DOHH2 (cell line): ENCODE results near the gene C8G.
A peak's percentile ranks its signal among the peaks of the same experiment; 100 is the strongest.

Source experiments
- H3F3A ChIP-seq: fragments of 200-600 bp; sonication (generic), shearing (Covaris generic); 2 replicates; pipeline ENCODE4 v1.6.0; 2016; ENCODE audit warnings: antibody characterized with exemption, mild to moderate bottlenecking; ENCODE audit not compliant: control insufficient read depth, insufficient read depth
- H3K27ac ChIP-seq: fragments of 200-600 bp; sonication (generic); 2 replicates; pipeline ENCODE4 v1.5.1; 2014; ENCODE audit warnings: low read depth, mild to moderate bottlenecking, low read length, moderate library complexity
- H3K27me3 ChIP-seq: fragments of 200-600 bp; sonication (generic); 2 replicates; pipeline ENCODE4 v1.6.1; 2014; ENCODE audit warnings: mild to moderate bottlenecking, low read length, mixed read lengths; ENCODE audit not compliant: control insufficient read depth
- H3K36me3 ChIP-seq: fragments of 200-600 bp; sonication (generic); 2 replicates; pipeline ENCODE4 v1.6.1; 2014; ENCODE audit warnings: mild to moderate bottlenecking, low read length, moderate library complexity, mixed read lengths; ENCODE audit not compliant: control insufficient read depth
- H3K4me1 ChIP-seq: fragments of 200-600 bp; sonication (generic); 2 replicates; pipeline ENCODE4 v1.6.1; 2014; ENCODE audit warnings: mild to moderate bottlenecking, low read length, mixed read lengths; ENCODE audit not compliant: control insufficient read depth
- H3K4me2 ChIP-seq: fragments of 200-600 bp; sonication (generic); 2 replicates; pipeline ENCODE4 v1.6.0; 2014; ENCODE audit warnings: mild to moderate bottlenecking, low read length, moderate library complexity
- H3K4me3 ChIP-seq: fragments of 200-600 bp; sonication (generic); 2 replicates; pipeline ENCODE4 v1.5.1; 2014; ENCODE audit warnings: mild to moderate bottlenecking, low read length, mixed read lengths
- H3K79me2 ChIP-seq: fragments of 200-600 bp; sonication (generic); 2 replicates; pipeline ENCODE4 v1.6.1; 2014; ENCODE audit warnings: mild to moderate bottlenecking, low read length, mixed read lengths; ENCODE audit not compliant: control insufficient read depth
- H3K9me2 ChIP-seq: fragments of 200-600 bp; sonication (generic); replicated peaks from 2 replicates; pipeline ENCODE4 v1.6.1; 2014; ENCODE audit warnings: mild to moderate bottlenecking, low read length, mixed read lengths; ENCODE audit not compliant: control insufficient read depth
- H3K9me3 ChIP-seq: fragments of 200-600 bp; sonication (generic); 2 replicates; pipeline ENCODE4 v1.6.1; 2014; ENCODE audit warnings: antibody characterized with exemption, low read length, mixed read lengths; ENCODE audit not compliant: control insufficient read depth, insufficient read depth
- H4K20me1 ChIP-seq: fragments of 200-600 bp; sonication (generic); 2 replicates; pipeline ENCODE4 v1.6.0; 2014; ENCODE audit warnings: low read depth, mild to moderate bottlenecking, antibody characterized with exemption, low read length, moderate library complexity; ENCODE audit not compliant: control insufficient read depth, insufficient read depth
- EZH2phosphoT487 ChIP-seq: fragments of 200-600 bp; sonication (generic); IDR thresholded peaks from 2 replicates; pipeline ENCODE4 v1.6.1; 2017; ENCODE audit warnings: borderline replicate concordance, mild to moderate bottlenecking, antibody characterized with exemption, low read length, moderate library complexity, mixed read lengths
- TF ChIP-seq, protein P1 (sequence below): fragments of 200-600 bp; sonication (generic); IDR thresholded peaks from one replicate; pipeline ENCODE4 v1.5.1; 2014; ENCODE audit warnings: antibody characterized with exemption, mild to moderate bottlenecking, low read depth, low read length; ENCODE audit not compliant: poor library complexity, severe bottlenecking

C8G gene

GRCh38 chr9:136995362-136995761 is 50.3 kb downstream of the C8G start:
- H3K9me3 ChIP-seq: no peaks in the 10 kb centered on the region
- no peaks in the 10 kb centered on the region for H3K9me2 ChIP-seq
- peaks cover 38% of the 10 kb centered on the region for H3K4me1 ChIP-seq
- no peaks in the 10 kb centered on the region for H3F3A ChIP-seq
- no peak overlapping the region for H3K4me2 ChIP-seq
- no peak overlapping the region for H3K27ac ChIP-seq
- H4K20me1 ChIP-seq: peaks cover 7% of the 10 kb centered on the region; the same call in 1 of the 2 replicates
- no peak overlapping the region for H3K4me3 ChIP-seq
- peaks cover 31% of the 10 kb centered on the region for H3K27me3 ChIP-seq
- TF ChIP-seq, protein P1, sequence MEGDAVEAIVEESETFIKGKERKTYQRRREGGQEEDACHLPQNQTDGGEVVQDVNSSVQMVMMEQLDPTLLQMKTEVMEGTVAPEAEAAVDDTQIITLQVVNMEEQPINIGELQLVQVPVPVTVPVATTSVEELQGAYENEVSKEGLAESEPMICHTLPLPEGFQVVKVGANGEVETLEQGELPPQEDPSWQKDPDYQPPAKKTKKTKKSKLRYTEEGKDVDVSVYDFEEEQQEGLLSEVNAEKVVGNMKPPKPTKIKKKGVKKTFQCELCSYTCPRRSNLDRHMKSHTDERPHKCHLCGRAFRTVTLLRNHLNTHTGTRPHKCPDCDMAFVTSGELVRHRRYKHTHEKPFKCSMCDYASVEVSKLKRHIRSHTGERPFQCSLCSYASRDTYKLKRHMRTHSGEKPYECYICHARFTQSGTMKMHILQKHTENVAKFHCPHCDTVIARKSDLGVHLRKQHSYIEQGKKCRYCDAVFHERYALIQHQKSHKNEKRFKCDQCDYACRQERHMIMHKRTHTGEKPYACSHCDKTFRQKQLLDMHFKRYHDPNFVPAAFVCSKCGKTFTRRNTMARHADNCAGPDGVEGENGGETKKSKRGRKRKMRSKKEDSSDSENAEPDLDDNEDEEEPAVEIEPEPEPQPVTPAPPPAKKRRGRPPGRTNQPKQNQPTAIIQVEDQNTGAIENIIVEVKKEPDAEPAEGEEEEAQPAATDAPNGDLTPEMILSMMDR: no peak
- TF ChIP-seq EZH2phosphoT487: no peak
- peaks cover 10% of the 10 kb centered on the region for H3K79me2 ChIP-seq
- peaks cover 8% of the 10 kb centered on the region for H3K36me3 ChIP-seq

DNA sequence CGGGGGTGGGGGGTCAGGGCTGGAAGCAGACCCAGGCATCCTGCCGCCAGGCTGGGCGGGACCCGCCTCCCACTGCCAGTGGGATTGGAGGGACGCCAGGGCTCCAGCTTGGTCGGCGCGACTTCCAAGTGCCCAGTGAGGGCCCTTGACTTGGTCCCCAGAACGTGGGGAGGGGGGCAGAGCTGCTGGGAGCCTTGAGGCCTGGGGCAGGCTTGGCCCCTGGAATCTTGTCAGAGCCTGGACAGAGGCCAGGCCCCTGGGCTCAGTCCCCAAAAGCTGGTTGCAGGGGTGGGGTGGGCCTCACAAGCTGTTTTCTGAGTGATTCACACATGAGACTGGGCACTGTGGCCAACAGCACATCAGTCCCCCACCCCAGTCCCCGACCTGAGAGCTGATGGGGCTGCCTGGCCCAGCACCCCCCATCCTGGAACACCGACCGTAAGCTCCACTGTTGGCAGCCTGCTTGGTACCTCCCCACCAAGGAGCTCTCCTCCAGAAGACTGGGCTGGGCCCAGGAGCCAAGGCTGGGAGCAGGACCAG is 50.8 kb downstream of the C8G start:
- Histone ChIP-seq H3K9me2 (no peaks in the 10 kb centered on the region), H3K4me1 (peaks cover 42% of the 10 kb centered on the region), H3K36me3 (peaks cover 8% of the 10 kb centered on the region), H3F3A (no peaks in the 10 kb centered on the region), H3K9me3 (no peaks in the 10 kb centered on the region), H3K4me3 (no peak overlapping the region), H3K79me2 (peaks cover 10% of the 10 kb centered on the region), H3K27me3 (peaks cover 28% of the 10 kb centered on the region), H3K4me2 (peak overlapping the region; percentile 38), H4K20me1 (peaks cover 7% of the 10 kb centered on the region; the same call in 1 of the 2 replicates), H3K27ac (no peak overlapping the region)
- TF ChIP-seq EZH2phosphoT487: no peak
- TF ChIP-seq, protein P1: no peak
